HUES6 (cell line): ENCODE results near the gene ACTN4.

Experiments used
- H3K27ac ChIP-seq: 2 replicates; pipeline ENCODE4 v1.7.0; 2013; ENCODE audit warnings: low read depth, mild to moderate bottlenecking, low read length, inconsistent platforms
- H3K27me3 ChIP-seq: 2 replicates; pipeline ENCODE4 v1.6.1; 2013; ENCODE audit warnings: low read length; ENCODE audit not compliant: control insufficient read depth, insufficient read depth
- H3K36me3 ChIP-seq: 2 replicates; pipeline ENCODE4 v1.6.1; 2013; ENCODE audit warnings: low read length; ENCODE audit not compliant: control insufficient read depth, insufficient read depth
- H3K4me1 ChIP-seq: 2 replicates; pipeline ENCODE4 v1.6.1; 2013; ENCODE audit warnings: low read length; ENCODE audit not compliant: control insufficient read depth, insufficient read depth
- H3K4me3 ChIP-seq: 2 replicates; pipeline ENCODE4 v1.5.1; 2013; ENCODE audit warnings: low read depth, low read length
- H3K9ac ChIP-seq: one replicate; pipeline ENCODE4 v1.6.1; 2013; ENCODE audit warnings: mild to moderate bottlenecking, low read length
- H3K9me3 ChIP-seq: 2 replicates; pipeline ENCODE4 v1.6.1; 2013; ENCODE audit warnings: low read depth, low read length; ENCODE audit not compliant: control insufficient read depth, insufficient read depth

Gene ACTN4

DNA sequence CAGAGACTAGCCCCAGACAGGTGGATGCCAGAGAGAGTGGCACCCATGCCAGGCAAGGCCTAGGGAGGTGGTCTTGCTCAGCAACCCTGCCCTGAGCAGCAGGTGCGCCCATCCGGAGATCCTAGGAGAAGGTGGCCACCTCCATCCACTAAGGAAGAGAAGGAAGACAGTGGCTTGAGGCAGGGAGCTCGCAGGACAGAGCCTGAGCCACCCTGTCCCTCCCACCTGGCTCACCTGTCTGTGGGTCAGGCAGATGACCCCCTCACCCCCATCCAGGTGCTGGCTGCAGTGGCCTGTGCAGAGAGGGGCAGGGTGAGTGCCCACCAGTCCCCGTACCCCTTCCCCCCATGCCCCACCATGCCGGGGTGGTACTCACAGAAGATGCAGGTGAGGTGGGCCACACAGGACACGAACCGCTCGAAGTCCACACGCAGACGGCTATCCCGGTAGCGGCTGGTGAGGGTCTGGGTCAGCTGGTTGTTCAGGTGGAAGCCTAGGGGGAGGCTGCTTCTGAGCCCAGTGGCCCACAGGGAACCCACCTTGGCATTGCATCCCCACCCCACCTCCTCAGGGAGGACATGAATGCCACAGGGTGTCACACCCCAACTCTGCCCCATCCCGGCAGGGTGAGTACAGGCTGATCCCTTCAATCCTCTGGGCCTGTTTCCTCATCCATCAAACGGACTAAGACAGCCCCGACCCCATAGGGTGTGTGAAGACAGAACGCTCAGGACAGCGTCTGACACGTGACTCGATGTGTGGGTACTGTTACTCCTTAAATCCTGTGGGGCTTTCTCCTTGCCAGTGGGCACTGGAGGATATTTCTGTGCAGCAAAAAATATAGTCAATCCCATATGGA, 83.5 kb downstream of the ACTN4 start:
- Histone ChIP-seq H3K27ac (no peak overlapping the region), H3K9ac (no peak overlapping the region), H3K4me3 (no peak overlapping the region), H3K27me3 (no peaks in the 10 kb centered on the region), H3K4me1 (peaks cover 21% of the 10 kb centered on the region; the same call in 1 of the 2 replicates), H3K36me3 (peaks cover 56% of the 10 kb centered on the region), H3K9me3 (no peaks in the 10 kb centered on the region)

- H3K27me3 ChIP-seq: 0 out of 2 replicates have a peak, but pooled peaks cover 3% of the 10 kb centered on the region
- no peak overlapping the region for H3K27ac ChIP-seq
- H3K9me3 ChIP-seq: no peaks in the 10 kb centered on the region
- H3K9ac ChIP-seq: no peak overlapping the region
- peaks cover 48% of the 10 kb centered on the region for H3K36me3 ChIP-seq
- H3K4me3 ChIP-seq: no peak overlapping the region
- H3K4me1 ChIP-seq: peaks cover 21% of the 10 kb centered on the region; the same call in 1 of the 2 replicates
Observed at GRCh38 chr19:38731654-38732301, 84.3 kb downstream of the ACTN4 start.

GRCh38 chr19:38733241-38733492, 85.7 kb downstream of the ACTN4 start:
- Histone ChIP-seq H3K36me3 (peaks cover 34% of the 10 kb centered on the region), H3K27ac (no peak overlapping the region), H3K9me3 (no peaks in the 10 kb centered on the region), H3K27me3 (peaks cover 12% of the 10 kb centered on the region), H3K4me3 (no peak overlapping the region), H3K9ac (no peak overlapping the region), H3K4me1 (peaks cover 14% of the 10 kb centered on the region; the same call in 1 of the 2 replicates)

- Histone ChIP-seq H3K27me3 (peaks cover 12% of the 10 kb centered on the region), H3K4me1 (peaks cover 14% of the 10 kb centered on the region; the same call in 1 of the 2 replicates), H3K4me3 (no peak overlapping the region), H3K36me3 (peaks cover 31% of the 10 kb centered on the region), H3K27ac (no peak overlapping the region), H3K9ac (no peak overlapping the region), H3K9me3 (no peaks in the 10 kb centered on the region)
Observed at GRCh38 chr19:38733493-38734175, 86.2 kb downstream of the ACTN4 start.

DNA sequence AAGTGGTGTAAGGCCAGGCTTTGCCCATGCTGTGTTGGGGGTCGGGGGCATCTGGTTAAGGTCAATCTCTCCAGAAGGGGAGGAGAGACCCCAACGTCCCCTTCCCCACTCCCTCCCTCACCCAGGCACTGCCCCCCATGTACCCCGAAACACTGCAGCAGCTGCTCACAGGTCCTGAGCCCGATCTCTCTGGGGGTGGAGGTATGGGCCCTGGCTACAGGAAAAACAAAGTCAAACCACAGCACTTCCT, 86.7 kb downstream of the ACTN4 start:
- Histone ChIP-seq H3K27ac (no peak overlapping the region), H3K9ac (no peak overlapping the region), H3K27me3 (peaks cover 12% of the 10 kb centered on the region), H3K4me3 (no peak overlapping the region), H3K36me3 (peaks cover 26% of the 10 kb centered on the region), H3K9me3 (no peaks in the 10 kb centered on the region), H3K4me1 (peaks cover 14% of the 10 kb centered on the region; the same call in 1 of the 2 replicates)

DNA sequence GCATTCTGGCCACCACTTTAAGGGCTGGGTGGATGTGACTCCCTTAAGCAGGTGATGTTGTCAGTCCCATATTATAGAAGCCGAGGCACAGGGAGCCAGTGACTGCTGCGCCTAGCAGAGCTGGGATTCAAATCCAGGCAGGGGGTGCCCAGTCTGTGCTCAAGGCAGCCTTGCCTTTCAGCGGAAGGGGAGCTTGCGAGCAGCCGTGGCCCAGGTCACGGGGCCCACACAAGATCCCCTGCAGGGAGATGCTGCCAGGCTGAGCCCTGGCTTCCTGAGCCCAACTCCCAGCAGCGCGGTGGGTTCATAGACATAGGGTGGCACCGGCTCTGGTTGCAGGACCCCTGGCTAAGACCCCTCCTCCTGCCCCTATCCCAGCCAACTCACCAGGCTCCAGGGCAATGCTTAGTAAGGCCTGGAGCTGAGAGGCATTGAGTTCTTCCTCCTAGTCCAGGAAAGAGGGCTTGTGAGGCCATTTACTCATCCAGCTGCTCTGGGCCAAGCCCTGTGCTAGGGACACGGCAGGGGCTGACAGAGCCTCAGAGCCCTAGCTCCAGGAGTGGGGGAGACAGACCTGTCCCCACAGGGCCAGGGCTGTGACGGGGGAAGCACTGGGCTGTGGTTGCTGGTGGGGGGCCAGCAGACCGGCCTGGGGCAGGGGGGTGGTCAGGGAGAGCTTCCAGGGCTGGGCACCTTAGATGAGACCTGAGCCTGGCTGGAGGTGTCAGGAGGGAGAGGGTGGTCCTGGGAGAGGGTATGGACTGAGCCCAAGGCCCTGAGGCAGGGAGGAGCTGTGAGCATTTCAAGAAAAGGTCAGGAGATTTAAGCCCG, 87.2 kb downstream of the ACTN4 start:
- H3K27me3 ChIP-seq: peaks cover 12% of the 10 kb centered on the region
- H3K9ac ChIP-seq: peak overlapping the region; percentile 14
- no peak overlapping the region; the same call in 1 of the 2 replicates for H3K27ac ChIP-seq
- peaks cover 24% of the 10 kb centered on the region for H3K36me3 ChIP-seq
- H3K4me1 ChIP-seq: peaks cover 14% of the 10 kb centered on the region; the same call in 1 of the 2 replicates
- peak overlapping the region; percentile 72 for H3K4me3 ChIP-seq
- no peaks in the 10 kb centered on the region for H3K9me3 ChIP-seq

DNA sequence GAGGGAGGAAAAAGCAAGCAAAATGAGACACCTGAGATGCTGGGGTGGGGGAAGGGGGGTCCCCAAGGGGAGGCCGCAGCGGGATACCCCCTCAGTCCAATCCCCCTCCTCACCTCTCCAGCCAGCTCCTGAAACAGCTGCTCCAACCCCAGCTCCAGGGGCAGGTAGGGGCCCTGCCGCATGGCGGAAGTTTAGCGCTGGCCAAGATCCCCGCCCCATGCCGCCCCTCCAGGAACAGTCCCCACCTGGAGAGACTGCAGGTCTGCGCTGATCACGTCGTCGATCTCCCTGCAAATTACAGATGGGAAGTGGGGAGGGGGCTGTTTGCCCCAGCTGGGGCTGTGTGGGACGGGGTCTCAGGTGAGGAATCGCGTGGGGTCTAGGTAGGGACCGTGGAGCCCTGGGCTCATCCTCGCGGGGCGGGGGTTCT, 87.8 kb downstream of the ACTN4 start:
- Histone ChIP-seq H3K4me3 (peak overlapping the region; percentile 72), H3K9ac (no peak overlapping the region), H3K9me3 (no peaks in the 10 kb centered on the region), H3K4me1 (peaks cover 14% of the 10 kb centered on the region; the same call in 1 of the 2 replicates), H3K27me3 (peaks cover 12% of the 10 kb centered on the region), H3K36me3 (peaks cover 23% of the 10 kb centered on the region), H3K27ac (no peak overlapping the region; the same call in 1 of the 2 replicates)

DNA sequence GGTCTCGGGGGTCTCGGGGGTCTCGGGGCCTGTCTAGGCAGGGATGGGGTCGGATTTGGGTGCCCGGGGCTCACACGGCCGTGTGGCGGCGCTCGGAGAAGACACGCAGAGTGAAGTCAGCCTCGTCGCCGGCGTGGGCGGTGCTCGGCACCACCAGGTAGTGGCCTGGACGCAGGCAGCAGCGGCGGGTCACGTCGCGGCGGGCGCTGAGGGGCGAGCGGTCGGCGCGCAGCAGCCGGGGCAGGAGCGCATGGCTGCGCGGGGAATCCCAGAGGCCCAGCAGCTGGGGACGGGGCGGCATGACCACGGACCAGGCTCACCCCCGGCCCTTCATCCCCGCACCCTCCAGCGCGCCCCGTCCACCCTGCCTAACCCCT, 88.6 kb downstream of the ACTN4 start:
- no peaks in the 10 kb centered on the region for H3K9me3 ChIP-seq
- H3K9ac ChIP-seq: no peak overlapping the region
- peak overlapping the region; percentile 68 for H3K4me3 ChIP-seq
- H3K4me1 ChIP-seq: peaks cover 14% of the 10 kb centered on the region; the same call in 1 of the 2 replicates
- no peak overlapping the region for H3K27ac ChIP-seq
- peaks cover 12% of the 10 kb centered on the region for H3K27me3 ChIP-seq
- peaks cover 15% of the 10 kb centered on the region for H3K36me3 ChIP-seq

DNA sequence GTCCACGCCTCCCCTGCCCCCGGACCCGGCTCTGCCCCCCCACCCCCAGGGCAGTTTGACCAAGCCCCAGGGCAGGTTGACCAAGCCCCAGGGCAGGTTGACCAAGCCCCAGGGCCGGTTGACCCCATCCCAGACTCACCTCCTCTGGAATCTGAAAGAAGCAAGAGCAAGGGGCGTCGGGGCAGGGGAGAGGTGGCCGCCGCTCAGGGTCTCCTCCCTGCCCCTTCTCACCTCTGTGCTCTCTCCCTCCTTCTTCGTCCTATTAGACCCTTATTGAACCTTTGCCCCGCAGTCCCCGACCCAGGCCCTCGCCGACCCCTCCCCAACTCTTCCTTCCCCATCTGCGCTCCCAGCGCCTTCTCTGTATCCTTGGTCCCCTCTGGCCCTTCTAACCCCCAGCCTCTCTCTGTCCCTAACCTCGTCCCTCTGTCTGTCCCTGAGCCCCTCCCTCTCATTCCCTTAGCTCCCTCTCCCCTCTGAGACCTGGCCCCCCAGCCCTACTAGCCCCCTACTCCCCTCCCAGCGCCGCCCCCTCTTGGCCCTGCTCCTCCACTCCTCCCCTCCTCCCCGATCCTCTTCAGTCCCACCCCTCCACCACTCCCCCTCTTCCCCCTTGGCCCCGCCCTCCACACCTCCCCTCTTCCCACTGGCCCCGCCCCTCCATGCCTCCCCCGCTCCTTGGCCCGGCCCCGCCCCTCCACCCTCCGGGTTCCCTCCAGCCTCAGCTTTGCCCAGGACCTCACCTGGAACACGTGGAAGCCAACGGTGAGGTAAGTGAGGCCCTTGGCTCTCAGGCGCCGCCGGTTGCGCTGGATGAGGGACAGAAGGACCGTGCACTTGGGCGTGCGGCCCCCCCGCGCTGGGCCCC, 89.2 kb downstream of the ACTN4 start:
- H3K4me3 ChIP-seq: peak overlapping the region; percentile 68
- H3K9ac ChIP-seq: no peak overlapping the region
- peaks cover 9% of the 10 kb centered on the region for H3K36me3 ChIP-seq
- peaks cover 14% of the 10 kb centered on the region; the same call in 1 of the 2 replicates for H3K4me1 ChIP-seq
- no peaks in the 10 kb centered on the region for H3K9me3 ChIP-seq
- no peak overlapping the region for H3K27ac ChIP-seq
- H3K27me3 ChIP-seq: peaks cover 12% of the 10 kb centered on the region
